GM08714 (cell line): Measurements from ENCODE around the gene SPATS2.
"Not testable (repeated sequence)": the region's sequence is repeated elsewhere in the genome, so short reads cannot be mapped to it uniquely, and the experiment has no call there.

Experiments
- H3K4me3 ChIP-seq: fragments of 200-500 bp; sonication (Bioruptor generic); 2 replicates; pipeline ENCODE4 v1.5.1; 2014; ENCODE audit warnings: mild to moderate bottlenecking, low read length, inconsistent platforms
- ZNF274 ChIP-seq: IDR thresholded peaks from 2 replicates; pipeline ENCODE4 v1.6.1; 2012; ENCODE audit warnings: mild to moderate bottlenecking, low read depth, low read length

The SPATS2 gene

DNA sequence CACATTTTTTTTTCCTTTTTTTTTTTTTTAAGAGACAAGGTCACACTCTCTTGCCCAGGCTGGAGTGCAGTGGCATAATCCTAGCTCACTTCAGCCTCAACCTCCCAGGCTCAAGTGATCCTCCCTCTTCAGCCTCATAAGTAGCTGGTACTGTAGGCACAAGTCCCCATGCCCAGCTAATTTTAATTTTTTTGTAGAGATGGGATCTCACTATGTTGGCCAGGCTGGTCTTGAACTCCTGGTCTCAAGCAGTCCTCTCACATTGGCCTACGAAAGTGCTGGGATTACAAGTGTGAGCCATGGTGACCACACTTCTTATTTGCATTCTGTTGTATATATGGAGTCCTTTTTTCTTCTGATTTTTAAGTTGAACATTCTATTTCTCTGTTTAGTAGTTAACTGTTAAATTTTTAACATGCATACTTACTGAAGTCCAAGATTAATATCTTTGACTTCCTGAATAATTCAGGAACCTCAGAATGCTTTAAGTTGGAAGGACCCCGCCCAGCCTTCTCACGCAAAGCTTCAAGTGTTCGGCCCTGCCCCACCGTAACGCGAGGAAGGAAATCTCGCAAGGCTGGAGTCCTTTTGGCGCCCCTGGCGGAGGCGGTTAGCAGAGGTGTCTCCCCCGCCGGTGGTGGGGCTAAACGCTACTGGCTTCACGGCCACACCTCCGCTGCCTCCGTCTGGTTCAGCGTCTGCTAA lies 21.6 kb downstream of the SPATS2 start:
- H3K4me3 ChIP-seq, result no peak overlapping the region
- TF ChIP-seq ZNF274, result no peak

DNA sequence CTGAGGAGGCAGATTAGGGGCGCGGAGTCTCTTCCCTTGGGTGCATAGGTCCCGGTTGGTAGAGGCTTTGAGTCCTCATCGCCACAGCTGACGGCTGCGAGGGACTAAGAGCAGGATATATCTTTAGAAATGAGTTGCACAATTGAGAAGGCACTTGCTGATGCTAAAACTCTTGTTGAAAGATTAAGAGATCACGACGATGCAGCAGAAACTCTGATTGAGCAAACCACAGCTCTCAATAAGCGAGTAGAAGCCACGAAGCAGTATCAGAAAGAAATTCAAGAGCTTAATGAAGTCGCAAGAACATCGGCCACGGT lies 22.1 kb downstream of the SPATS2 start:
- H3K4me3 ChIP-seq, result no peak overlapping the region
- no peak for TF ChIP-seq ZNF274

DNA sequence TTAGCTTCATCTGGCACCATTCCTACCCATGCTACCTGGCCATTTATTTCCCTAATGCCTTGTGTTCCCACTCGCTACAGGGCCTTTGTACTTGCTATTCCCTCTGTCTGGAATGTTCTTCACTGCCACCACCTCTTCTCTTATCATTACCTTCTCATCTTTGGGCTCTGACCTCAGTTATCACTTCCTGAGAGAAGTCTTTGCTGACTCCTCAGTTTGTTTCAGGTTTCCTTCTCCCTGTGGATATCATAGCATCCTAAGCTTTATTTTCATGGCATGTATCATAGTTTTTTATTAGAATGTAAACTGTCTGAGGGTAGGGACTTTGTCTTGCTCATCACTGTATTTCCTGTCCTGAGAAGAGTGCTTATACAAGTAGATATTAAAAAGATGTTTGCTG lies 29.7 kb downstream of the SPATS2 start:
- TF ChIP-seq ZNF274, result no peak
- H3K4me3 ChIP-seq, result no peak overlapping the region

DNA sequence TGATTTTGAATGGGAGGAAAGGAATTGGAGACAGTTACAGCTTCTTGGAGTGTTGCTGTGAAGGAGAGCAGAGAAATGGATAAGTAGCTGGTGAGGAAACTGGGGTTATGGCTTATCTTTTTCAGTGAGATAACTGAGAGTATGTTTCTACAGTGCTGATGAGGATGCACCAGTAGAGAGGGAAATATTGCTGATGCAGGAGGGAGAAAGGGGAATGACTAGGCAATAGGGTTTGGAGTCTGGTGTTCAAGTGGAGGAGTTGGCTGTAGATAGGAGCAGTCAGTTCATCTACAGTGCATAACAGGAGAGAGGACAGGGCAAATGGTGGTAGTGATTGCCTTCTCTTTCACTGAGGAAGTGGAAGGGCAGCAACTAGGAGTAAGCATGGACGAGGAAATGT lies 33.0 kb downstream of the SPATS2 start:
- TF ChIP-seq ZNF274, result no peak
- no peak overlapping the region for H3K4me3 ChIP-seq

DNA sequence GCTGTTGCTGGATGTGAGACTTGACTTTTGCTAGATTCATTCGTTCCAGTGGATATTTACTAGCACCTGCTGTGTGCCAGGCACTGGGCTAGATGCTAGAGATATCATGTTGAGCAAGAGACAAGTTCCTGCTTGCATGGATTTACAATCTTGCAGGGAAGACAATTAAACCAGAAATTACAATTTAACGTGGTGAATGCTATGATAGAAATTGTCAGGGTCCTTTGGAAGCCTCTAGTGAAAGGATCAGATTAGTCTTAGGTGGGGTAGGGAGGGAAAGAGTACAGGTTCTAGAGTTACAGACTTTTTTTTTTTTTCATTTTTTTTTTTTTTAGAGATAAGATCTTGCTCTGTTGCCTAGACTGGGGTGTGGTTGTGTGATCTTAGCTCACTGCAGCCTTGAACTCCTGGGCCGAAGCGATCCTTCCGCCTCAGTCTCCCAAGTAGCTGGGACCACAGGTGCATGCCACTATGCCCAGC lies 36.7 kb downstream of the SPATS2 start:
- no peak for TF ChIP-seq ZNF274
- no peak overlapping the region for H3K4me3 ChIP-seq

DNA sequence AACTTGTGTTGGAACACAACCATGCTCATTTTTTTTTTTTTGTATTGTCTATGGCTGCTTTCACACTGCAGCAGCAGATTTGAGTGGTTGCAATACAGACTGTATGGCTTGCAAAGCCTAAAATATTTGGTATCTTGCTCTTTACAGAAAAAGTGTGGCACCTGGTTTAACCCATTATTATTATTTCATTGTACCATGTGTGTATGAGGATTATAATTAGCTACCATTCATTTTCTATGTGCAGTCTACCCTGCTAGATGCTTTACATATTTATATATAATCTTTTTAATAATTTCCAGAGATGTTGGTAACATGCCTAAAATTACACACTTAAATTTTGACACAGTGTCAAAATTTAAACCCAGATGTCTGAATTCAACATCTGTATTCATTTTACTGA lies 37.7 kb downstream of the SPATS2 start:
- H3K4me3 ChIP-seq, result no peak overlapping the region
- no peak for TF ChIP-seq ZNF274

DNA sequence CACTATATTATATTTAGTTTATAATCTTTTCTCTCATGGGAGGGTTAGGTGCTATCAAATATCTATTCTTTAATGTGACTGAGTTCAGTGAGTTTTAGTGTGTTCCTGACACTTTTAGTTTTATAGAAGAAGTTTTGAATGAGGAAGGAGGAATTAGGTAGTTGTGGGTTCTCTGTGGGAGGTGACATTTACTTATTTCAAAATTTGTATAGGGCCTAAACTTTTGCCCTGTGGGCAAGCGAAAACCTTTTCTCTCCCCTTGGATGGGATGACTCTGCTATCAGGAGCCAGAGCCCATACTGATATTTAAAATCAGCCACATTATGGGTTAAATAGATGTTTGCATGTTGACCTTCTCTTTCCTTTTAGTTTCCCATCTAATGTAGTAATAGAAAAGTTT lies 43.6 kb downstream of the SPATS2 start:
- no peak for TF ChIP-seq ZNF274
- H3K4me3 ChIP-seq, result no peak overlapping the region

DNA sequence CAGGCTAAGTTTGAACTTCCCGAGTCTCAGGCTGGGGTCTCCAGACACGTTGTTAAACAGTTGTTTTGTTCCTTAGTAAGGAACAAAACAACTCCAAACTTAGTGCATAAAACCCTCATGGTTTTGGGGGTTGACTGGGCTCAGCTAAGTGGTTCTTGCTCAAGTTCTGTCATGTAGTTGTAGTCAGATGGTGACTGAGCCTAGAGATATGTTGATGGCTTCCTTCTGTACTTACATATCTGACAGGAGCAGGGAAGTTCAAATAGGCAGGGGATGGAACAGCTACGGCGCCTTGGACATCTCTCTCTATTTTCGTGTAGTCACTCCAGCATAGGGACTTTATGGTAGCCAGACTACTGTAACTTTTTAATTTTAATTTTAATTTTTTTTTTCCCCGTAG lies 45.7 kb downstream of the SPATS2 start:
- no peak for TF ChIP-seq ZNF274
- H3K4me3 ChIP-seq, result no peak overlapping the region

DNA sequence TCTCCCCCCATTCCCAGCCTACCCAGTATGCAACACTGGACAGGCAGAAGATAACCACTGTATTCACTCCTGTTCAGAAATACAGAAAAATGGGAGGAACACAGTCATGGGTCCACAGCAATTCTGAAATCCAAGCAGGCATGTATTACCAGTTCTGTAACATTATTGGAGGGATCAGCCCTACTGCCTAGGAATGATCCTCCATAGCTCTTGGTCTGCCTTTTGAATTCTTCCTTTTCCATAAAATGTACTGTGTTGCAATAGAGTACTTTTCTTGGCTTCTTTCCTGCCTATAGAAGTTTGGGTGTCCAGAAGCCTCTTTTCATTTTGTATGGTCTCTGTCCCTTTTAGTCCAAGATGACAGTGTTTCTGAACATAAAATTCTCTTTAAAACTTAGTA lies 46.5 kb downstream of the SPATS2 start:
- no peak for TF ChIP-seq ZNF274
- no peak overlapping the region for H3K4me3 ChIP-seq

DNA sequence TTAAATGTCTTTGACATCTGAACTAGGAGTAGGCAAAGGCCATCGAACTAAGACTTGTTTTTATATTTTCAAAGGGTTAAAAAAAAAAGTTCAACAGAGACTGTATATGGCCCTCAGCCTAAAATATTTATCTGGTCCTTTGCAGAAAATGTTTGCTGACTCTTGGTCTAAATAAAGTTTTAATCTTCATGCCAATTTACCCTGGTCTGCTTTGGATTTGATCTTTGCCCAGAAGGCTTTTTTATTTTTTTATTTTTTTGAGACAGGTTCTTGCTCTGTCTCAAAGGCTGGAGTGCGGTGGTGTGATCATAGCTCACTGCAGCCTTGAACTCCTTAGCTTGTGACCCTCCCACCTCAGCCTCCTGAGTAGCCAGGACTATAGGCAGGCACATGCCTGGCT lies 47.1 kb downstream of the SPATS2 start:
- H3K4me3 ChIP-seq, result no peak overlapping the region
- no peak for TF ChIP-seq ZNF274

DNA sequence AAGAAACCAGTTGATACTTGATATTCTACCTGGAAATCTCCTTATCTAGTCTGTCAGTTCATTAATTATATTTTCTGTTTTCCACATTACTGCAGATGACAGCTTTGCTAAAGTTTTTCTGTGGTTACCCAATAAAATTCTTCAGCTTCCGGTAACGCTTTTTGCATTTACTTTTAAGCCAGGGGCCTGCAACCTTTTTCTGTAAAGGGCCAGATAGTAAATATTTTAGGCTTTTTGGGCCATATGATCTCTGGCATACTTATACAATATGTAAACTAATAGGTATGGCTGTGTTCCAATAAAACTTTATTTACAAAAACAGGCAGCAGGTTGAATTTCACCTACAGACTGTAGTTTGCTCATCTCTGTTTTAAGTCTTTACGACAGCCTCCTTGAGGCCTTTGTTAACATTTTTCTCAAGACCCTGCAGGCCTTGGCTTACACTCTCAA lies 48.3 kb downstream of the SPATS2 start:
- no peak for TF ChIP-seq ZNF274
- H3K4me3 ChIP-seq, result no peak overlapping the region

DNA sequence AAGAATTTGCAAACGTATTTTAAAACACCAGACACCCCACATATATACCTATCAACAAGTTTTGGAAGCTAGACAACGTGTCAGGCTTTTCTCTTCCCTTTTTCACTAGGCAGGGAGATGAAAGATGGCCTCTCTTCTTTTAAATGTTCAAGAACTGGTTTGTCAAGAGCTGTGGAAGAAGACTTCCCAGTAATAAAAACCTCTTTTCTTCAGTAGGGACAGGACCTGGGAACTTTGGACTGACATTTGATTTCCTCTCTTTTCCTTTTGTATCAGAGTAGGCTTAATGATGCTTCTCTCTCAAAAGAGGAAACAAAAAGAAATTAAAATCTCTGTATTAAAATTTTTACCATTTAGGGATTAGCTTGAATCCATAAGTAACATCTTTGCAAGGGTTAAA lies 49.6 kb downstream of the SPATS2 start:
- H3K4me3 ChIP-seq, result no peak overlapping the region
- no peak for TF ChIP-seq ZNF274

DNA sequence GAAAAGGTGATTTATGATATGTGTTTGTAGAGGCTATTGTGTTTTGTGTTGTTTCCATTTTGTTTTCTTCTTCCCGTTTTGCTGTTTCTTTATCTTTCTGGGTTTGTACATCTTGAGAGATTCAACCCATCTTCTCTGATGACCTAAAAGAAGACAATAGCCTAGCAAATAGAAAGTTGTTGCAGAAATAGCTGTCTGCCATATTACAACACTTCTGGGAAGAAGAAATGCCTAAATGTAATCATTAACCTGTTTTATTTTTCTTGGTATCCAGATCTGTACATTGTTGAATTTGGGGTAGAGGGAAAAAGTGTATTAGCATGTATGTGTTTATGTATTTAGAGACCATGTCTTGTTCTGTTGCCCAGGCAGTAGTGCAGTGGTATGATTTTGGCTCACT lies 50.3 kb downstream of the SPATS2 start:
- H3K4me3 ChIP-seq, result no peak overlapping the region
- TF ChIP-seq ZNF274, result no peak

DNA sequence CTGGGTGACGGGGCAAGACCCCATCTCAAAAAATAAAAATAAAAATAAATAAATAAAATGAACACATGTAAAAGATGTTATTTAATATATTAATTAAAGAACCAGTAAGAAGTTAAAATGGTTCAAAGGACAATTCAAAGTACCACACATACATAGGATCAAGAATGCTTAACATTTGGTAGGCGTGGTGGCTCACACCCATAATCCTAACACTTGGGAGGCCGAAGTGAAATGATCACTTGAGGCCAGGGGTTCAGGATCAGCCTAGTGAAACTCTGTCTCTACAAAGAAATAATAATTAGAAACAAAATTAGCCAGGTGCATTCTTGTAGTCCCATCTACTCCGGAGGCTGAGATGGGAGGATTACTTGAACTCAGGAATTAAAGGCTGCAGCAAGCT lies 53.3 kb downstream of the SPATS2 start:
- no peak overlapping the region for H3K4me3 ChIP-seq
- no peak for TF ChIP-seq ZNF274

DNA sequence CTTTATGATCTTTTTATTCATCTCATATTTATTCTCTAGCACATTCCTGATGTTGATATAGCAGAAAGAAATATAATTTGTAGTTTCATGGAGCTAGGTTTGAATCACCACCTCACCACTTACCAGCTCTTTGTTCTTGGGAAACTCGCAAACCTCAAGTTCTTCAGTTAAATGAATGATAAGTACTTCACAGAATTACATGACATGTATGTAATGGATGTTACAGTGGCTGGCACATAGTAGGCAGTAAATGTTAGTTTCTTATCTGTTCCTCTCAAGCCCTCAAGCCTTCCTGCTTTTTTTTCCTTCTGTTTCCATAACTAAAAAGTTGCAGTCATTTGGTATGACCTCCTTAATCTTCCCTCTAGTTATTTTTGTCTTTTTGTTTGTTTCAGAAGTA lies 54.9 kb downstream of the SPATS2 start:
- no peak for TF ChIP-seq ZNF274
- H3K4me3 ChIP-seq, result no peak overlapping the region

DNA sequence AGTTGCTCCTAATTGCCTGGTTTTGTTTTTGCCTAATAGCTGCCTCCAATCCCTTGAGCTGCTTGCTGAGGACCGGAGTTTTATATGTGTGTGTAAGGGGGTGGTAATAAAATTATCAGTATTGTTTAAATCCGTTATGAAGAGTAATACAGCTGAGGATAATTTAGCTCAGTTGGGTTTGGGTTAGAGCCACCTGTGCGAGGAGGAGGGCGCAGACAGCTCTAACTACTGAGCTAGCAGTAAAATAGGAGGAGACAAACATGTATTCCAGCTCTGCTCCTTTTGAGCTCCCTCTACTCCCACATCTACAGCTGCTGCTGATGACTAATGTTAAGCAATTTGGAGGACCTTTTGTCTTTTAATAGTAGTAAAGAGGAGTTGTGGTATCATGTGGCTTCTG lies 61.5 kb downstream of the SPATS2 start:
- TF ChIP-seq ZNF274, result no peak
- H3K4me3 ChIP-seq, result peak overlapping the region; percentile 59

DNA sequence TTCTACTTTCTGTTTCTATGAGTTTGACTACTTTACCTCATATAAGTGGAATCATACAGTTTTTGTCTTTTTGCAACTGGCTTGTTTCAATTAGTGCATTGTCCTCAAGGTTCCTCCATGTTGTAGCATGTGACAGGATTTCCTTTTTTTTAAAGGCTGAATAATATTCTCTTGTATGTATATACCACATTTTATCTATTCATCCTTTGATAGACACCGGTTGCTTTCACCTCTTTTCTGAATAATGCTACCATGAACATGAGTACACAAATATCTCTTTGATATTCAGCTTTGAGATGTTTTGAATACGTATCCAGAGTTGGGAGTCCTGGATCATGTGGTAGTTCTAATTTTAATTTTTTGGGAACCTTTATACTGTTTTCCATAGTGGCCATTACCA lies 65.4 kb downstream of the SPATS2 start:
- TF ChIP-seq ZNF274, result no peak

DNA sequence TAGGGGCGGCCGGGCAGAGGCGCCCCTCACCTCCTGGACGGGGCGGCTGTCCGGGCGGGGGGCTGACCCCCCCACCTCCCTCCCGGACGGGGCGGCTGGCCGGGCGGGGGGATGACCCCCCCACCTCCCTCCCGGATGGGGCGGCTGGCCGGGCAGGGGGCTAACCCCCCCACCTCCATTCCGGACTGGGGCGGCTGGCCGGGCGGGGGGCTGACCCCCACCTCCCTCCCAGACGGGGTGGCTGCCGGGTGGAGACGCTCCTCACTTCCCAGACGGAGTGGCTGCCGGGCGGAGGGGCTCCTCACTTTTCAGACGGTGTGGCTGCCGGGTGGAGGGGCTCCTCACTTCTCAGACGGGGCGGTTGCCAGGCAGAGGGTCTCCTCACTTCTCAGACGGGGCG lies 69.5 kb downstream of the SPATS2 start:
- H3K4me3 ChIP-seq, result not testable (repeated sequence)

More for the DNA sequence above, 65.4 kb downstream of the SPATS2 start:
- H3K4me3 ChIP-seq, result no peak overlapping the region
